CD4-positive, alpha-beta memory T cell (primary cell): ENCODE results near the gene CELA2B. TPM values are rescaled to one million over a fixed set of nuclear protein-coding genes. Genes with fewer than 3 reads are reported as not detected.
"Not testable (repeated sequence)": the region's sequence is repeated elsewhere in the genome, so short reads cannot be mapped to it uniquely, and the experiment has no call there.

Source experiments
- CTCF ChIA-PET: fragments of 350-600 bp; sonication (Branson Sonifier 250); formaldehyde crosslinking; loops from one replicate; lab custom pipeline; 2021; ENCODE audit warnings: inconsistent platforms; ENCODE audit not compliant: partially characterized antibody; lab: Charles Lee
- POLR2A ChIA-PET: fragments of 350-600 bp; sonication (Branson Sonifier 250); formaldehyde crosslinking; loops from one replicate; lab custom pipeline; 2021; ENCODE audit not compliant: partially characterized antibody; lab: Charles Lee
- DNase-seq, 5 donors: peaks; one replicate each; pipeline versions ENCODE4 v3.0.0 to v3.0.0-alpha.2; 2020 to 2022; ENCODE audit warnings: mixed read lengths in 1 of 5
- H3K27ac ChIP-seq: one replicate; pipeline ENCODE4 v1.7.0; 2013; ENCODE audit warnings: low read depth, low read length
- H3K27me3 ChIP-seq: 2 replicates; pipeline ENCODE4 v1.7.0; 2013; ENCODE audit warnings: mild to moderate bottlenecking, low read length, moderate library complexity; ENCODE audit not compliant: insufficient read depth
- H3K36me3 ChIP-seq: 2 replicates; pipeline ENCODE4 v1.7.0; 2013; ENCODE audit warnings: mild to moderate bottlenecking, low read length, moderate library complexity; ENCODE audit not compliant: insufficient read depth
- H3K4me1 ChIP-seq: 2 replicates; pipeline ENCODE4 v1.7.0; 2013; ENCODE audit warnings: mild to moderate bottlenecking, low read length, moderate library complexity; ENCODE audit not compliant: insufficient read depth
- H3K4me3 ChIP-seq, 2 donors: one replicate each; pipeline ENCODE4 v1.7.0; 2013; ENCODE audit warnings: low read length in 2 of 2, mild to moderate bottlenecking in 1 of 2
- H3K9me3 ChIP-seq, 2 donors: one replicate each; pipeline ENCODE4 v1.7.0; 2013; ENCODE audit warnings: low read length in 2 of 2, control low read depth in 1 of 2; ENCODE audit not compliant: control insufficient read depth in 1 of 2
- H3K27ac Mint-ChIP-seq, 7 donors: one replicate each; pipeline ENCODE4 v1.8.0; 2020 to 2021; ENCODE audit warnings: mixed read lengths in 7 of 7, mild to moderate bottlenecking in 6 of 7, inconsistent platforms in 3 of 7, moderate library complexity in 3 of 7
- H3K27me3 Mint-ChIP-seq, 2 donors: one replicate each; pipeline ENCODE4 v1.8.0; 2020 to 2021; ENCODE audit warnings: mixed read lengths in 2 of 2
- H3K36me3 Mint-ChIP-seq, 2 donors: one replicate each; pipeline ENCODE4 v1.8.0; 2020 to 2021; ENCODE audit warnings: mixed read lengths in 2 of 2, inconsistent platforms in 1 of 2, mild to moderate bottlenecking in 1 of 2
- H3K4me1 Mint-ChIP-seq, 4 donors: one replicate each; pipeline ENCODE4 v1.8.0; 2020 to 2021; ENCODE audit warnings: mixed read lengths in 4 of 4, mild to moderate bottlenecking in 1 of 4
- H3K4me3 Mint-ChIP-seq, 8 donors: one replicate each; pipeline ENCODE4 v1.8.0; 2020 to 2021; ENCODE audit warnings: mixed read lengths in 8 of 8, mild to moderate bottlenecking in 7 of 8, moderate library complexity in 6 of 8, inconsistent platforms in 3 of 8
- H3K9me3 Mint-ChIP-seq, 8 donors: one replicate each; pipeline ENCODE4 v1.8.0; 2020 to 2021; ENCODE audit warnings: mixed read lengths in 8 of 8, mild to moderate bottlenecking in 5 of 8, inconsistent platforms in 3 of 8, moderate library complexity in 1 of 8
- intact Hi-C: fragments of 100-400 bp; cut with micrococcal nuclease; formaldehyde crosslinking; loops from one replicate; pipeline ENCODE4 v1.15.1; 2023
- polyA plus RNA-seq, 2 donors: library from polyadenylated mRNA; unstranded; fragments of 300-500 nt; fragmentation: Illumina TruSeq; gene quantifications; one replicate each; pipeline ENCODE4 v1.2.3, GENCODE V29; 2021
- total RNA-seq, 2 experiments: library from RNA; stranded (reverse); gene quantifications; one replicate each; pipeline ENCODE4 v1.2.3, GENCODE V29; 2021

The CELA2B gene
- total and polyA plus RNA-seq, 4 experiments from 2014 or later, result not detected

DNA sequence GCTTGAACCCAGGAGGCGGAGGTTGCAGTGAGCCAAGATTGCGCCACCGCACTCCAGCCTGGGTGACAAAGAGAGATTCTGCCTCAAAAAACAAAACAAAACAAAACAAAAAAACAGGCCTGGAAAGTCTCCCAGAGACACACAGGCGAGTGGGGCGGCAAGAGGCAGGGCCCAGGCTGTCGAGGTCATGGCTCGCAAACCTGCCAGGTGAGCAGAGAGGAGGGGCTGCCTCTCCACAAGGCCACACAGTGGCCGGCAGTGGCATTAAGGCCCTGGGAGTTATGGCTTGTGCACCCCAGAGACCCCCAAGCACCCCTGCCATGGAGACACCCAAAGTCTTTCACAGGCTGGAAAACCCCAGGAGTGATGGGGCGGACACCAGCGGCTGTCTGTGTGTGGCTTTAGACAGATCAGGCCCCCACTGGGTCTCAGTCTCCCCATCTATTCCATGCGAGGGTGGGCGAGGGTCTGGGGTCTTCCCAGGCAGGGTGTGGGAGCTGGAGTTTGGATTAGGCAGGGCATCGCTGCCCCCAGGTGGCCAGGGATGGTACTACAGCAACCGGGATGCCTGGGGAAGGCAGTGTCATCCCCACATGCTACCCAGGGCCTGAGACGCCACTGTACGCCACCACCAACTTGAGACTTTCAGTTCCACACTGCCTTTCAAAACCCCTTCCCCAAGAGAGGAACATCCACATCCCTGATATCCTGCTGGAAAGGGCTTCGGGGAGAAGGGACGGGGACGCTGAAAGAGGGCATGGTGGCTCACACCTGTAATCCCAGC is 44.9 kb upstream of the CELA2B start:
- Mint-ChIP-seq H3K36me3 (peaks cover 8 to 32% of the 10 kb centered on the region in 2 donors), H3K4me1 (peaks cover 0 to 7% (median 0%) of the 10 kb centered on the region in 4 donors), H3K4me3 (no peak overlapping the region), H3K27ac (peak overlapping the region in 5 of 7 donors; percentile 42 to 86 (median 72)), H3K27me3 (no peaks in the 10 kb centered on the region), H3K9me3 (no peaks in the 10 kb centered on the region)
- Histone ChIP-seq H3K27ac (no peak overlapping the region), H3K27me3 (no peaks in the 10 kb centered on the region), H3K4me3 (no peak overlapping the region), H3K4me1 (no peaks in the 10 kb centered on the region), H3K9me3 (no peaks in the 10 kb centered on the region), H3K36me3 (peaks cover 9% of the 10 kb centered on the region)
- intact Hi-C loops, result no loop called here
- ChIA-PET CTCF (interaction anchor here (0.6 to 14.3 kb wide), 16 partner anchors 9 to 303 kb away, joined by 3 to 274 read pairs (median 6); no protein-coding TSS in a partner anchor), POLR2A (interaction anchor here (0.7 to 4.1 kb wide), 4 partner anchors 9 to 111 kb away, joined by 3 to 21 read pairs (median 6); no protein-coding TSS in a partner anchor)
- DNase-seq, result peak; percentile 62 to 75 (median 65)

DNA sequence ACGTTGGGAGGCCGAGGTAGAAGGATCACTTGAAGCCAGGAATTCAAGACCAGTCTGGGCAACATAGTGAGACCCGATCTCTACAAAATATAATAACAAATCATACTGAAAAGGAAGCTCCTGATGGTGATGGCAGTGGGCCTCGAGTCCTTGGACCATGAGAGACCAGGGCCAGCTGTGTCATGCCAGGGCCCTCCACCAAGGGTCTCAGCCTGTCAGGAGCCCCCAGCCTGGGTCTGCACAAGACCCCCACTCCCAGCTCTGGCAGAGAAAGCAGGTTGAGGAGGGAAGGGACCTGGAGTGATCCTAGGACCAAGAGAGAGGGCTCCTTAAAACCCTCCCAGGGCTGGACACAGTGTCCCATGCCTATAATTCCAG is 44.3 kb upstream of the CELA2B start:
- Histone ChIP-seq H3K36me3 (peaks cover 9% of the 10 kb centered on the region), H3K27ac (no peak overlapping the region), H3K4me3 (no peak overlapping the region), H3K9me3 (no peaks in the 10 kb centered on the region), H3K27me3 (no peaks in the 10 kb centered on the region), H3K4me1 (no peaks in the 10 kb centered on the region)
- intact Hi-C loops, result no loop called here
- Mint-ChIP-seq H3K36me3 (peaks cover 2 to 27% of the 10 kb centered on the region in 2 donors), H3K27ac (peak overlapping the region in 1 of 7 donors; percentile 86), H3K9me3 (no peaks in the 10 kb centered on the region), H3K4me1 (peaks cover 0 to 2% (median 0%) of the 10 kb centered on the region in 4 donors), H3K4me3 (no peak overlapping the region), H3K27me3 (no peaks in the 10 kb centered on the region)
- POLR2A ChIA-PET, result interaction anchor here (0.7 to 4.1 kb wide), 4 partner anchors 20 to 111 kb away, joined by 3 to 21 read pairs (median 6); partner anchors contain the start of gene EFHD2
- CTCF ChIA-PET, result interaction anchor here (0.6 to 14.3 kb wide), 17 partner anchors 10 to 303 kb away, joined by 3 to 274 read pairs (median 4); partner anchors contain the start of gene EFHD2
- DNase-seq, result no peak

DNA sequence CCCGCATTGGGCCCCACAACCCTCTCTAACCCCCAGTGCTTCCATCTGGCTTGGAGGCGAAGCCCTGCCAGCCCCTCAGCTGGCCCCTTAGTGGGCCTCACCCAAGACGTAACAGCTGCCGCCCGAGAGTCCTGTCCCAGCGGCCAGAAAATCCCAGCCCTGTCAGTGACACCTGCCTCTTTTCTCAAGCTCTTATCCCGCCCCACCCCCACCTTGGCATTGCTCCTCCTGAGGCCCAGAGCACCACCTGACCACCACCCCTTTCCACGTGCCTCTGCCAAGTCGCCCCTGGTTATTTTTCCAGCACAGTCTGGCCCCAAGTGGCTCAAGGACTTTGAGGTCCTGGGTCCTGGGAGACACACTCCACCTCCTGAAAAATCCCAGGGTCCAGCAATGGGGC is 43.6 kb upstream of the CELA2B start:
- Histone ChIP-seq H3K4me3 (no peak overlapping the region), H3K9me3 (no peaks in the 10 kb centered on the region), H3K27ac (no peak overlapping the region), H3K36me3 (peaks cover 8% of the 10 kb centered on the region), H3K27me3 (no peaks in the 10 kb centered on the region), H3K4me1 (no peaks in the 10 kb centered on the region)
- POLR2A ChIA-PET, result interaction anchor here (1.0 to 4.1 kb wide), 4 partner anchors 18 to 108 kb away, joined by 3 to 21 read pairs (median 6); partner anchors contain the start of gene EFHD2
- DNase-seq, result no peak
- Mint-ChIP-seq H3K27ac (peak overlapping the region in 3 of 7 donors; percentile 7 to 76 (median 70)), H3K4me3 (peak overlapping the region in 1 of 8 donors; percentile 35), H3K36me3 (peaks cover 0 to 23% of the 10 kb centered on the region in 2 donors), H3K9me3 (no peaks in the 10 kb centered on the region), H3K27me3 (no peaks in the 10 kb centered on the region), H3K4me1 (no peaks in the 10 kb centered on the region)
- CTCF ChIA-PET, result interaction anchor here (0.7 to 14.3 kb wide), 12 partner anchors 10 to 116 kb away, joined by 3 to 274 read pairs (median 4); partner anchors contain the start of gene EFHD2
- intact Hi-C loops, result no loop called here

DNA sequence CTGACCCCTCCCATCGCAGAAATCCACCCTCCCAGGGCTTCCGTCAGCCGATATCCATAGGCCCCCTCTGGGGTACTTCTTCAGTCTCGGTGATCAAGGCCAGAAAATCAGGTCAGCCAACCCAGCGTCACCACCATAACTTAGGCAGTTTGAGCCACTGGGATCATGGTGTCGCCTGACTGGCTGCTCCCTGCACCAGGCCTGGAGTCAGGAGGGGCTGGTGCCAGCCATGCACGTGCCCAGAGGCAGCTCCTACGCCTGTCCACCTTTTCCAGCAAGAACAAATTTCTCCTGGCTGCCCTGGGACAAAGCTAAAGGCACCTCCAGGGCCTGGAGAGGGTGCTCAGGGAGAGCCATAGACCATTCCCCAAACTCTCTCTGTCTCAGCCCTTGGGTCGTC is 42.4 kb upstream of the CELA2B start:
- Mint-ChIP-seq H3K27ac (peak overlapping the region in 1 of 7 donors; percentile 76), H3K4me3 (no peak overlapping the region), H3K4me1 (no peaks in the 10 kb centered on the region), H3K27me3 (no peaks in the 10 kb centered on the region), H3K9me3 (no peaks in the 10 kb centered on the region), H3K36me3 (peaks cover 0 to 12% of the 10 kb centered on the region in 2 donors)
- Histone ChIP-seq H3K4me3 (no peak overlapping the region), H3K9me3 (no peaks in the 10 kb centered on the region), H3K4me1 (no peaks in the 10 kb centered on the region), H3K27ac (no peak overlapping the region), H3K27me3 (no peaks in the 10 kb centered on the region), H3K36me3 (no peaks in the 10 kb centered on the region)
- no peak for DNase-seq
- intact Hi-C loops, result no loop called here
- ChIA-PET POLR2A (no interaction called here), CTCF (interaction anchor here (14.3 kb wide), 1 partner anchor 111 kb away, joined by 274 read pairs; no protein-coding TSS in a partner anchor)

DNA sequence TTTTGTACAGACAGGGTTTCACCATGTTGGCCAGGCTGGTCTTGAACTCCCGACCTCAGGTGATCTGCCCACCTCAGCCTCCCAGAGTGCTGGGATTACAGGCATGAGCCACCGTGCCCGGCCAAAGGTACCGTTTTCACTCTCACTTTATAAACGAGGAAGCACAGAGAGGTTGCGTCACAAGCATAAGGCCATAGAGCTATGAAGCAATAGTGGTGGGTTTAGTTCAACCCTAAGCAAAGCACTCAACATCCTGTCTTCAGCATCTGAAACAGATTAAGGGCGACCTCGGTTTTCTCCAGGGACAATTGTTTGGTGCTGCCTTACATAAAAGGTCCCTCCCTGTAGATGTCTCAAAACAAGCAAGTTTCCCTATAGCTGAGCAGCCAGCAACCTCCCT is 41.2 kb upstream of the CELA2B start:
- H3K27me3 ChIP-seq, H3K27me3 Mint-ChIP-seq, H3K4me1 Mint-ChIP-seq, H3K9me3 Mint-ChIP-seq, H3K36me3 ChIP-seq, DNase-seq, H3K4me1 ChIP-seq, POLR2A ChIA-PET, H3K9me3 ChIP-seq, H3K27ac ChIP-seq, intact Hi-C loops, H3K4me3 ChIP-seq, H3K4me3 Mint-ChIP-seq, H3K36me3 Mint-ChIP-seq: not testable (repeated sequence)
- CTCF ChIA-PET, result interaction anchor here (1.0 to 14.3 kb wide), 2 partner anchors 10 to 112 kb away, joined by 3 to 274 read pairs; no protein-coding TSS in a partner anchor
- H3K27ac Mint-ChIP-seq, result peak overlapping the region in 1 of 7 donors; percentile 66

DNA sequence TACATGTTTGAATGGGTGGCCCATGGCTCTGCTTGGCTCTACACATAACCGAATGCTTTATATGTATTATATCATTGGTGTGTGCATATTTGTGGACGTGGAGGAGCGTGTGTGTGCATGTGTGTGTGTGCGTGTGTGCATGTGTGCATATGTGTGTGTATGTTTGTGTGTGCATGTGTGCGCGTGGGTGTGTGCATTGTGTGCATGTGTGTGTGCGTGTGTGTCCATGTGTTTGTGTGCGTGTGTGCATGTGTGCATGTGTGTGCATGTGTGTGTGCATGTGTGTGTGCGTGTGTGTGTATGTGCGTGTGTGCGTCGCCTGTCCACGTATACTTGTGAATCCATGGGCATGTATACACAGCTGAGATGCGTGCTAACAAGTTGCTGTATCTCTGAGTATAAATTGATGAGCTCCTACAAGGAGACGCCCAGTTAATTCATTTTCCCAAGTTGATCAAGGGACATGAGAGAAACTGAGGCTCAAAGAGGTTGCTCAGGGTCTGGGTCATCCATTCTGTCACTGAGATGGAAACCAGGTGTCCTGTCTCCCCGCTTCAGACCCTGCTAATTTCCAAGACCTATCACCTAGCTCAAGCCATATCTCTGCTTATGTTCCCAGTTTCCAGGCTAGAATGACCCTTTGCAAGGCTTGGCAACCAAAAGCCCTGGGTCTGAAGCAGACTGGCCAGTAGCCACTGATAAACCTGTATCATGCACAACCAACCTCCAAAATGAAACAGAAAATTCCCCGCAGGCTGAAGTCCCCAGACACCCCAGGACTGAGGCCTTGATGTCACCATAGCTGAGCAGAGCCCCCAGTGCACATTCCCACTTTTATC is 40.4 kb upstream of the CELA2B start:
- DNase-seq, result no peak
- no peak overlapping the region for H3K27ac ChIP-seq
- H3K4me3 ChIP-seq, result no peak overlapping the region
- H3K4me1 Mint-ChIP-seq, result no peaks in the 10 kb centered on the region
- H3K27ac Mint-ChIP-seq, result peak overlapping the region in 2 of 7 donors; percentile 8 to 66
- peaks cover 0 to 2% of the 10 kb centered on the region in 2 donors for H3K36me3 Mint-ChIP-seq
- no peaks in the 10 kb centered on the region for H3K27me3 ChIP-seq
- POLR2A ChIA-PET, result no interaction called here
- no peaks in the 10 kb centered on the region for H3K4me1 ChIP-seq
- H3K36me3 ChIP-seq, result no peaks in the 10 kb centered on the region
- H3K4me3 Mint-ChIP-seq, result no peak overlapping the region
- no peaks in the 10 kb centered on the region for H3K9me3 Mint-ChIP-seq
- intact Hi-C loops, result no loop called here
- no peaks in the 10 kb centered on the region for H3K9me3 ChIP-seq
- CTCF ChIA-PET, result interaction anchor here (14.3 kb wide), 1 partner anchor 113 kb away, joined by 274 read pairs; no protein-coding TSS in a partner anchor
- no peaks in the 10 kb centered on the region for H3K27me3 Mint-ChIP-seq
